Fibroblast of skin of abdomen (primary cell): ENCODE data around the gene POU2F1.
A peak's percentile ranks its signal among the peaks of the same experiment; 100 is the strongest.

ENCODE experiments used
- DNase-seq: peaks from one replicate; pipeline ENCODE4 v3.0.0-alpha.2; 2013

Gene POU2F1

DNA sequence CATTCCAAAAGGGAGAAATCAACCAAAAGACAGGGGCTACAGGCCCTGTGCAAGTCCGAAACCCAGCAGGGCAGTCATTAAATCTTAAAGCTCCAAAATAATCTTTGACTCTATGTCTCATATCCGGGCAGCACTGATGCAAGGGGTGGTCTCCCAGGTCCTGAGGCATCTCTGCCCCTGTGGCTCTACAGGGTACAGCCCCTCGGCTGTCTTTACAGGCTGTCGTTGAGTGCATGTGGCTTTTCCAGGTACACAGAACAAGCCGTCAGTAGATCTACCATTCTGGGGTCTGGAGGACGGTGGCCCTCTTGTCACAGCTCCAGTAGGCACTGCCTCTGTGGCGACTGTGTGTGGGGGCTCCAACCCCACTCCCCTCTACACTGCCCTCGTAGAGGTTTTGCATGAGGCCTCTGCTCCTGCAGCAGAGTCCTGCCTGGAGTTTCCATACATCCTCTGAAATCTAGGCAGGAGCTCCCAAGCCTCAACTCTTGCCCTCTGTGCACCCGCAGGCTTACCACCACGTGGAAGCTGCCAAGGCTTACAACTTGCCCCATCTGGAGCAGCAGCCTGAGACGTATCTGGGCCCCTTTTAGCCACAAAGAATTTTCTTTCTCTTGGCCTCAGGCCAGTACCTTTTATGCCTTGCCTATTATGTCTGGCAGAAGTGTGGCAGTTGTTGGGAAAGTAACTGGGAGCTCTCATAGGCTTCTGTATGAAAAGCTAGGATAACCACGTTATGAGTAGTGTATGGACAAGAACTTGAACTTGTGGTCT lies 52.5 kb downstream of the POU2F1 start:
- peak; percentile 55 for DNase-seq

DNA sequence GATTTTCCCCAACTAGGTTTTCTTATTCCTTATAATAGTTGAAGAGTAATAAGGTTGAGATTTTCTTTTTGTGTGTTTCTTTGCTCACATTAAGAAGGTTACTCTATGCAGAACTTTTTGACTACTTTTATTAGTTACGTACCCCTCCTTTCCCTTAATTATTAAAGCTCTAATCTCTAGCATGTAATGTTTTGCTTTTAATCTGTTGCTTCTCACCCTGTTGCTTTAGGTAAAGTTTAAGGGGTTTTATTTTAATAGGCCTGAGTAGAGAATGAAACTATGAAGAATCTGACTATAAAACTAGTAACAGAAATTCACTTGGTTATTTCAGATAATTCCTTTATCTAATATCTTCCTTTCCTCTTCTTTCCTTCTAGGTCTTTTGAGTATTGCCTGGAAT lies 53.4 kb downstream of the POU2F1 start:
- no peak for DNase-seq

DNA sequence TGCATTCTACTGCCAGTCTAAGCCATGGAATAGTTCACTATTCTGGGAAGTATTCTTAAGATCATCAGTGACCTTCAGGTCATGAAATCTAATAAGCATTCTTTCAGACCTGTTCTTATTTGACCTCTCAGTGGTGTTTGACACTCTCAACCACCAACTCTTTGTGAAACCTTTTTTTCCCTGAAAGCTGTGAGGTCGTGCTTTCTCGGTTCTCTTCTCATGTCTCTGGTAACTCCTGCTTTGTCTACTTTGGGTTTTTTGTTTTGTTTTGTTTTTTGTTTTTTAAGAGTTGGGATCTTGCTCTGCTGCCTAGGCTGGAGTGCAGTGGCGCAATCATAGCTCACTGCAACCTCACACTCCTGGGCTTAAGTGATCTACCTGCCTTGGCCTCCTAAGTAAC lies 56.3 kb downstream of the POU2F1 start:
- DNase-seq, result no peak

DNA sequence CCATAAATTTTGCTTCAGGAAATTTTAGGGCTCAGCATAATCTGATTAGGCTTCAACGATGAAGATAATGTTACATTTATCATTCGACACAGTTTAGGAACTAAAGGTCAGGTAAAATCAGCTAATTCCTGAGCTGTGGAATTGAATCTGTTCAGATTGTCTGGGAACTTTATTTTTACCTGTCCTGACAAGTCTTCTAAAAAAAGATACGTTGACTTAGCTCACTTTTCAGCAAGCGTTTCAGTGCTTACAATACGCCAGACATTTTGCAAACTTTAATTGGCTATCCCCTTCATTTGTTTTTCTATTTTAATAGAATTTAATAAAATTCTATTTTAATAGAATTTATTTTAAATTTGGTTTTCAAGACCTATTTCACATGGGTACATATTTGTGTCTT lies 57.8 kb downstream of the POU2F1 start:
- no peak for DNase-seq

DNA sequence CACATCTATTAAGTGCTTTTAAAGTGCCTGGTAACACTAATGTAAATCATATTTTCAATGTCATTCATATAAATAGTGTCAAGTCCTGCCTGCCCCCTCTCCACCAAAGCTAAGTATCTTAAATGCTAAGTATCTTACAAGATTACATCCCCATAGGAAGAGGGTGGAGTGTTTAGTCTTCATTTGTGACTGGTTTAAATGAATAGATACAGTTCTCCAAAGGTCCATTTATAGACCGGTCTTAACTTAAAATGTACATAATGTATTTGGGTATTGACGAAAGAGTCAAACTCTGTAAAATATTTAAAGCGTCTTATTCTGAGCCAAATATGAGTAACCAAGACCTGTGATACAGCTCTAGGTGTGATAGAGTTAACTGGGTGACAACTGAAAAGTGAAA lies 60.2 kb downstream of the POU2F1 start:
- DNase-seq, result no peak

DNA sequence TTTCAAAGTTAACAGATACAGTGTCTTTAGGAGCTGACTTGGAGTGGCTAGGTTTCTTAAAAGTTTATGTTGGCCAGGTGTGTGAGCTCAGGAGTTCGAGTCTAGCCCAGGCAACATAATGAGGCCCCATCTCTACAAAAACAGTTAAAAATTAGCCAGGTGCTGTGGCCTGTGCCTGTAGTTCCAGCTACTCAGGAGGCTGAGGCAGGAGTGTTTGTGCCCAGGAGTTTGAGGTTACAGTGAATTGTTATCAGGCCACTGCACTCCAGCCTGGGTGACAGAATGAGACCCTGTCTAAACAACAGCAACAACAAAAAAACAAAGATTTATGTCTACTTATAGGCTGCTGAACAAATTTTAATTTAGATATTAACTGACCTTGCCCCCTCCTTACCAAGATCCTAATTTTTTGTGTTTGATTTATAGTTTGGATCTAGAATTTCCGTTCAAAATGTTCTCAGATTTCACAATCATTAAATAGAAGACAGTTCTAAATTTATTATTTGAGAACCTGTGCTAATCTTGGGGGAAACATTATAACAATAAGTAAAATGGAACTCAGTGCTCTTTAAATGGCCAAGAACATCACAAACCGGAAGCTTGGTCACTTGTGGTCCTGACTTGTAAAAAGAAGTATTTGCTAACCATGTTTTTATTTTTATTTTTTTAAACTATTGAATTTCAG lies 67.8 kb downstream of the POU2F1 start:
- DNase-seq, result no peak

DNA sequence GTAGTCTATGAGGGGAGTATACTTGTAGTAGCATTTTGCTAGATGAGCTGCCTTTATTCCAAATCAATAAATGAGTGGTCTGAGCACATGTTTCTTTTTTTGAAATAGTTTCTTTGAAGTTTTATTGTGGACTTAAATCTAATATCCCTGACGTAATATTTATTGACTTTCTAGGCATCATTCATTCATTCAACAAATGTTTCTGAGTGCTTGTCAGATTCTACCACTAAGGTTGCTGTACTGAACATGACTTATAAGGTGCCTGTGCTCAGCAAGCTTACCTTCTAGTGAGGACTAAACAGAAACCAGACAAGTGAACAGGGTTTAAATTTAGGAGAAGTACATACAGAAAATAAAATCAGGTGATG lies 68.4 kb downstream of the POU2F1 start:
- no peak for DNase-seq

DNA sequence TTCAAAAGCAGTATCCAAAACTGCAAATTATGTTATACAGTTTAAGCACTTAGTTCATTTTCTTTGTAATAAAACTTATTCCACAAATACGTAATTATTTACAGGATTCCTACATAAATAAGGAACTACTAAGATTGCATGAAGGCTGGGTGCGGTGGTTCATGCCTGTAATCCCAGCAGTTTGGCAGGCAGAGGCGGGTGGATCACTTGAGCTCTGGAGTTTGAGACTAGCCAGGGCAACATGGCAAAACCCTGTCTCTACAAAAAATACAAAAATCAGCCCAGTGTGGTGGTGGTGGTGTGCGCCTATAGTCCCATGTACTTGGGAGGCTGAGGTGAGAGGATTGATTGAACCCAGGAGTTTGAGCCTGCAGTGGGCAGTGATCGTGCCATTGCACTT lies 69.3 kb downstream of the POU2F1 start:
- no peak for DNase-seq

DNA sequence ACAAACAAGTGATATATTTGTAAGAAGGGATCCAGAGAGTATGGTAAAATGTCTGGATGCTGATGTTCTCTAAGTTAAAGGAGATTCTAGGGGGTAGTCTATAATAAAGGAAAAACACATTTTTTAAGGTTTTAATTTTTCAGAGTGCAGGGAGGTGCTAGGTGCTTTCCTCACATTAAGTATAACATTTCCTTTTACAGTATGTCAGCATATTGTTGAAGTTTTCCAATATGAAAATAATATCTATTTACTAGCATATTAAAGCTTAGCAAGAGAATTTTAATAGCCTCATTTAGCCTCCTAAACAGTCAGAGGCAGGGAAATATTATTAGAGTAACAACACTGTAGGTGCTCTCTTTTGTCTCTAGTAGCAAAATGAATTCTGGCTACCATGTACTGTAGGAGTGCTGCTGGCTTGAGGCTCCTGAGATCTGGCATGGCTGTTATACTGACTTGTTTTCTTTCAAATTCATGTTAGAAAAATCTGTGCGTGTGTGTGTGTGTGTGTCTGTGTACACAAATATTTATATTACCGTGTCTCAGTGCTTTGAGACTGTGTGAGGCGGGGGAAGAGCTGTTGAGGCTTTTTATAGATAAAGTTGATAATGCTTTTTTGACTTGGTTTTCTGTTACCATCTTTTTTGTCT lies 71.0 kb downstream of the POU2F1 start:
- no peak for DNase-seq

DNA sequence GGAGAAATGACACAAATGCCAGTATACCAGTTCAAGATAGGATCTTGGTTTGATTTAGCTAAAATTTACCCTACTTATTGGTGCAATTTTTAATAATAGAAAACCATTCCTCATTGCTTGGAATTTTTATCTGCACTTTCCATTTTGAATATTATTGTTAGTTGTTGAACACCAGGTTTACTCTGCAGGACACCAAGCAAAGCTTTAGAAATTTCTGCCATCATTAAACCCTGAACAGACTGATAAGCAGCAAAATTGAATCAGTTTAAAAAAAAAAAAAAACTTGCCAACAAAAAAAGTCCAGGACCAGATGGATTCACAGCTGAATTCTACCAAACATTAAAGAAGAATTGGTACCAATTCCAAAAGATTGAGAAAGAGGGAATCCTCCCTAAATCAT lies 71.5 kb downstream of the POU2F1 start:
- no peak for DNase-seq

DNA sequence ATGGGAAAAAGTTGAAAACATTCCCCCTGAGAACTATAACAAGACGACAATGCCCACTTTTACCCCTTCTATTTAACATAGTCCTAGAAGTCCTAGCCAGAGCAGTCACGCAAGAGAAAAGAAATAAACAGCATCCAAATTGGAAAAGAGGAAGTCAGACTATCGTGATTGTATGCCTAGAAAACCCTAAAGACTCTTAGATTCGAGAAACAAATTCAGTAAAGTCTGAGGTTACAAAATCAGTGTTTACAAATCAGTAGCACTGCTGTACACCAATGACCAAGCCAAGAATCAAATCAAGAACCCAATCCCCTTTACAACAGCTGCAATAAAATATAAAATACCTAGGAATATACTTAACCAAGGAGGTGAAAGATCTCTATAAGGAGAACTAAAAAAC lies 72.4 kb downstream of the POU2F1 start:
- DNase-seq, result no peak

DNA sequence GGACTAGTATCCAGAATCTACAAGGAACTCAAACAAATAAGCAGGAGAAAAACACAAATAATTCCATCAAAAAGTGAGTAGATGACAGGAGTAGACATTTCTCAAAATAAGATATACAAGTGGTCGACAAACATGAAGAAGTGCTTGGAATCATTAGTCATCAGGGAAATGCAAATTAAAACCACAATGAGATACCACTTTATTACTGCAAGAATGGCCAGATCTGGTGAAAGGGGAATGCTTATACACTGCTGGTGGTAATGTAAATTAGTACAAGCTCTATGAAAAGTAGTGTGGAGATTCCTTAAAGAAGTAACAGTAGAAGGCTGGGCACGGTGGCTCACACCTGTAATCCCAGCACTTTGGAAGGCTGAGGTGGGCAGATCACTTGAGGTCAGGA lies 73.8 kb downstream of the POU2F1 start:
- peak; percentile 40 for DNase-seq

DNA sequence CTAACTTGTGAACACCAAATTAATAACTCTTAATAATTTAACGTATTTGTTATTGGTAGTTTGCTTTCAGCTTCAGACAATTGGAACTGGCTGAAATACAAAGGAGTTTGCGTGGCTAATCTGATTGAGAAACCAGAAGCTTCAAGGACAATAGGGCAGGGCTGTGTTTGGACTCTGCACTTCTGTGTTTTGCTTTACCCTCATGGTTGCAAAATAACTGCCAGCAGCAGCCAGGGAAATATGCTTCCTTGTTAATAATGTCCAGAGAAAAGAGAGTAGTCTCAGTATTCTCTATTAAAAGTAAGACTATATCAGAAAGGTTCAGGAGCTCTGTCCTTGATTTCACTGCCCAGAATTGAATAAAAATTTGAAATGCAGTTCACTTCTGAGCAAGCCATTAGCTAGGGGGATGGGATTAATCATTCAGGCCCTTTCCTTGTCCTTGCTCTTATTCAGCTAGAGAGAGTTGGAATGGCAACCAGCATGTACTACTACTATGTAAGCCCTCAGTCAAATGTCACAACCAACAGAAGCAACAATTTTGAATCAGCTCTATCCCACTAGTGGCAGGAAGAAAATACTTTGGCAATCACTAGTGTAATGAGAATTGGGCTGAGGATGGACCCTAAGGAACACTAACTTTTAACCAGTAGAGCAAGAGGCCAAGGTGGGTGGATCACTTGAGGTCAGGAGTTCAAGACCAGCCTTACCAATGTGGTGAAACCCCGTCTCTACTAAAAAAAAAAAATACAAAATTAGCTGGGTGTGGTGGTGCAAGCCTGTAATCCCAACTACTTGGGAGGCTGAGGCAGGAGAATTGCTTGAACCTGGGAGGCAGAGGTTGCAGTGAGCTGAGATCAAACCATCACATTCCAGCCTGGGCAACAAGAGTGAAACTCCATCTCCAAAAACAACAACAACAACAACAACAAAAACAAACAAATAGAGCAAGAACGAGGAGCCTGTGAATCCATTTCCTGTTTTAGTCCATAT lies 76.8 kb downstream of the POU2F1 start:
- no peak for DNase-seq

DNA sequence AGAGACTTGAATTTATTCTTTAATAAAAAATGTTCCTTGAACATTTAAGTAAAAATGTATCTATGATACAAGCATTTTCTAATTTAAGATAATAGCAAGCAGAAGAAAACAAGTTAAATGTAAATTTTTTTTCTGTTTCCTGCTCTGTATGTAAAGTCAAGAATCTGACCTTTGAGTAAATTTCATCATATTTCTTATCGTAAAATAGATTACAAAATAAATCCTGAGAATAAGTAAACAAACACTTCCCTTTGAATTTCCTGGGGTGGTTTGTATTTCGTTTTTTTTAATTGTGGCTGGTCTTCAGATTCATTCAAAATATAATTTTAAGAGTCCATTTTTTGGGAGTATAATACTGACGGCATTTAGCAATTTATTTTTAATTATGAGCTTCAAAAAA lies 77.6 kb downstream of the POU2F1 start:
- DNase-seq, result no peak

DNA sequence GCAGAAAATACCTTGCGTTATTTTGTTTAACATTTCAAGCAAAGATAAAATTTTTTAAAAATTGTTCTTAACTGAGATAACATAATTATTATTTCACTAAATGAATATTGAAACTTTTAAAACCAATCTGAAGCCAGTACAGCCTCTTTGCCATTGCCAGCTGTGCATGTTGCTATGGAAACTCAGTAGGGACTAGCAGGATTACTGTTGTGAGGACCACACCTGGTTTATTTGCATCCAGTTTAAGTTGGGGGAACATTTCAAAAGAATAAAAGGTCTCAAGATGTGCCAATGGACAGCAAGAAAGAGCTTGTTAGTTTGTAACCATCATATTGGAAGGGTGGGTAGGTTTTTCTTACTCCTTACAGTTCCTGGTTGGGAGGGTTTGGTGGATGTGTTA lies 80.7 kb downstream of the POU2F1 start:
- no peak for DNase-seq

DNA sequence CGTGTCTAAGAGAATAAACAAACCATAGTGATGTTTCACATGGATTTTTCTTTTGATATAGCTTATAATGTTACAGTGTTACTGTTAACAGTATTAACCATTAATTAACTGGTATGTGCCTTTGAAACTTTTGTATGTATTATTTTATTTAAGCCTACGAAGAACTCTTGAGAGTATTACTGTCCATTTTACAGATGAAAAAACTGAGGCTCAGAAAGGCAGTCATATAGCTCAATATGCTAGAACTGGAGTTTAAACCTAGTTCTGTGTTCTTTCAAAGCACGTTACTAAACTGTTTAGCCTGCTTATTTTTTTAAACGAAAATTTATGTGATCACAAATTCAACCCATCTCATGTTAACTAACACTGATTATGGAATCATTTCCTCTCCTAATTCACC lies 83.5 kb downstream of the POU2F1 start:
- DNase-seq, result no peak

DNA sequence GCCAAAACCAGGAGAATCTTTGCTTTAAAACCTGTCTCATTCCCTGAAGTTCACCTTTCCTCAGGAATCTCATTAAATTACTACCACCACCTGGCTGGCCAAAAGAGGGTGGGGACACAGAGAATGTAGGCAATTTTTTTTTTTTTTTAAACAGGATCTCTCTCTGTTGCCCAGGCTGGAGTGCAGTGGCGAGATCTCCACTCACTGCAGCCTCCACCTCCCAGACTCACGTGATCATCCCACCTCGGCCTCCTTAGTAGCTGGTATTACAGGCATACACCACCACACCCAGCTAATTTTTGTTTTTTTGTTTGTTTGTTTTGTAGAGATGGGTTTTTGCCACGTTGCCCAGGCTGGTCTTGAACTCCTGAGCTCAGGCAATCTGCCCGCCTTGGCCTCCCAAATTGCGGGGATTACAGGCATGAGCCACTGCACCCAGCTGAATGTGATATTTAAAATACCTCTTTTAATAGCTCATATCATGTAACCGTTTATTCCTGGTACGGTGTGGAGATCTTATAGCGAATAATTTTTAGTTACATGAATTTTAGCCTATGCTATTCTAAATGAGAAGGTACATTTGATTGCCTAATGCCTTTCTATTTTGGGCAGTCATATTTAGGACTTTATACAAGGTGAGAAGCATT lies 84.5 kb downstream of the POU2F1 start:
- DNase-seq, result no peak

DNA sequence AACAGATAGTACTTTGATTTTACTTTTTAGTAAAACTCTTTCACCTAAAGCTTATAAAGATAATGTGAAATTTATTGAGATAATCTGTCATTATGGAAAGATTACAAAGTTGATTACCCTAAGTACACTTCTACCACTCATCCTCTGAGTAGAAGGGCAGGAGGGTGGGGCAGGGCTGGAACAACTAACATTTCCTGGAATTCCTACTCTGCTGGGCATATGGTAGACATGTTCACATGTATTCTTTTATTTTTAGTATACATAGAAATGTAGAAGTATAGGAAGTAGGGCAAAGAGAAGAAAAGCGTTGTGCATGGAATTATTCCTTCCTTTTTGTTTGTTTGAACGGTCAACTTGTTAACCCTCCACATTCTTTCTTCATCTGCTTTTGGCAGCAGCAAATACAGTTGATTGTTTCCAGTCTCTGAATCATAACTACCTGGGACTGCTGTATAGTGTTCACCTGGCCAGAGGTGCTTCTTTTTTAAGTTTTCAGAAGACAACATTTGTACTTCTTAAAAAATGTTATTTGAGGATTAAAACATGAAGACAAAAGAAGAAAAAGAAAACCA lies 85.1 kb downstream of the POU2F1 start:
- DNase-seq, result no peak

DNA sequence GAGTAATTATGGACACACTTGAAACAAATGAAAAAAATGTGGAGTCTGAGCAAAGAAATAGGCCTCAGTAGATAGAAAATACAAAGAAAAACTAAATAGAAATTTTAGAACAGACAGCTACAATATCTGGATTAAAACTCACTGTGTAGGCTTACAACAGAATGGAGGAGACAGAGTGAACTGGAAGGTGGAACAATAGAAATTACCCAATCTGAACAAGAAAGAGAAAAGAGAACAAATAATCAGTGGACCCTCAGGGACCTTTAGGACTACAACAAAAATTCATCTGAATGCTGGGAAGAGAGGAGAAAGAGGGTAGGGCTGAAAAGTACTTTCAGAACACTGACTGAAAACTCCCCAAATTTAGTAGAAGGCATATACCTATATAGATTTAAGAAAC lies 90.0 kb downstream of the POU2F1 start:
- no peak for DNase-seq

DNA sequence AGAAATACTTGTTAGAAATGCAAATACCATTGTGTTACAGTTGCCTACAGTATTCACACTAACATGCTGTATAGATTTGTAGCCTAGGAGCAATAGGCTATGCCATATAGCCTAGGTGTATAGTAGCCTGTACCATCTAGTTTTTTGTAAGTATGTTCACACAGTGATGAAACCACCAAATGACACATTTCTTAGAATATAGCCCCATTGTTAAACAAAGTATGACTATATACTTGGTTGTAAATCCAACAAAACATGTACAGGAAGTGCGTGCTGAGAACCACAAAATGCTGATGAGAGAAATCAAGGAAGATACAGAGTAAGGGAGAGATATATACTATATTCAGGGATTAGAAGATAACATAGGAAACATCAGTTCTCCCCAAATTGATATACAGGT lies 92.2 kb downstream of the POU2F1 start:
- DNase-seq, result no peak

DNA sequence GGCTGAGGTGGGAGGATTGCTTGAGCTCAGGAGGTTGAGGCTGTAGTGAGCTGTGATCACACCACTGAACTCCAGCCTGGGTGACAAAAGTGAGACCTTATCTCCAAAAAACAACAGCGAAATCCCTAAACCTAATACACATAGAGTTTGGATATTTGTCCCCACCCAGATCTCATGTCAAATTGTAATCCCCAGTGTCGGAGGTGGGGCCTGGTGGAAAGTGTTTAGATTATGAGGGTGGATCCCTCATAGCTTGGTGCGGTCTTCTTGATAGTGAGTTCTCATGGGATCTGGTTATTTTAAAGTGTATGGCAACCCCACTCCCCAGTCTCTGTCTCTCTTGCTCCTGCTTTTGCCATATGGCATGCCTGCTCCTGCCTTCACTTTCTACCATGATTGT lies 94.0 kb downstream of the POU2F1 start:
- DNase-seq, result no peak

DNA sequence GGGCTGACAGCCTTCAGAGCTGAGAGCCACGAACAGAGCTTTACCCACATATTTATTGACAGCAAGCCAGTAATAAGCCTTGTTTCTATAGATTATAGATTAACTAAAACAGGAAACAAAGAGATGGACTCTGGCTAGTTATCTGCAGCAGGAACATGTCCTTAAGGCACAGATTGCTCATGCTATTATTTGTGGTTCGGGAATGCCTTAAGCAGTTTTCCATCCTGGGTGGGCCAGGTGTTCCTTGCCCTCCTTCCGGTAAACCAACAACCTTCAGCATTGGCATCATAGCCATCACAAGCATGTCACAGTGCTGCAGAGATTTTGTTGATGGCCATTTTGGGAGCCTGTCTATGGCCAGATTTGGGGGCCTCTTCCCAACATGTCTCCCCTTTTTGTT lies 96.8 kb downstream of the POU2F1 start:
- no peak for DNase-seq
